IPS-18c (cell line): ENCODE results near the gene ARMH1.
"Not testable (repeated sequence)": the region's sequence is repeated elsewhere in the genome, so short reads cannot be mapped to it uniquely, and the experiment has no call there.

ENCODE experiments used
- H3K4me3 ChIP-seq: 2 replicates; pipeline ENCODE4 v1.7.0; 2013; ENCODE audit warnings: low read depth, mild to moderate bottlenecking, low read length, moderate library complexity; ENCODE audit not compliant: insufficient read depth
- H3K9me3 ChIP-seq: one replicate; pipeline ENCODE4 v1.6.1; 2013; ENCODE audit warnings: mild to moderate bottlenecking, low read length, moderate library complexity; ENCODE audit not compliant: control insufficient read depth, insufficient read depth

ARMH1 gene

DNA sequence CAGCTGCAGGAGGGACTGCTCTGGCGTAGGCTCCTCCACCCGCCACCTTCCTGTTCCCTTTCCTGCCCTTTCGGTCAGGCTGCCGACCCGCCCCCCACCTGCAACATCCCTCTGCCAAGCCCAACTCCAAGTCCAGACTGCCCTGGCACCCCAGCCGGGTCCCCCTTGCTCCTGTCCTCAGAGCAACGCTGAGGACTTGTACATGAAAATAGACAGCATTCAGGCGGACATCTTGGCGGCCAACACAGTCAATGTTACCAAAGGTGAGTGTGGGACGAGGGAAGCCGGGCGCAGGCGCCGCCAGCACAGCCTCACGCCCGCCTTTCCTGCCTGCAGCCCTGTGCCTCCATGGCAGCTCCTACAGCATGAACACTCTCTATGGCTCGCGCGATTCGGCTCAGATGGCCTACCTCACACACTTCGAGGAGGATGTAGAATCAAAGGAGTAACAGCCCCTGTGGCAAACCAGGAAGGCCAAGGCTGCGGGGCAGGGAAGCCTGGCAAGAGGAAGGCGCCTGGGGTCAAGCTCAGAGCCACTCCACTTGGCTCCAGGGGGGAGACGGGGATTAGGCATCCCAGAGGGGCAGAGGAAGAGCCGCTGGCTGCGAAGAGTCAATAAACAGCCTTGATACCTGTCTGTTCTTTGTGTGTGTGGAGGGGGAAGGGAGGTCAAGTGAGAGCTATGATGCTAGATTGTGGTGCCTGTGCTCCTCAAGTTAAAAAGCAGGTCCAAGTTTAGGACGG, 50.6 kb downstream of the ARMH1 start:
- no peak overlapping the region; the same call in 1 of the 2 replicates for H3K4me3 ChIP-seq
- H3K9me3 ChIP-seq = no peaks in the 10 kb centered on the region

DNA sequence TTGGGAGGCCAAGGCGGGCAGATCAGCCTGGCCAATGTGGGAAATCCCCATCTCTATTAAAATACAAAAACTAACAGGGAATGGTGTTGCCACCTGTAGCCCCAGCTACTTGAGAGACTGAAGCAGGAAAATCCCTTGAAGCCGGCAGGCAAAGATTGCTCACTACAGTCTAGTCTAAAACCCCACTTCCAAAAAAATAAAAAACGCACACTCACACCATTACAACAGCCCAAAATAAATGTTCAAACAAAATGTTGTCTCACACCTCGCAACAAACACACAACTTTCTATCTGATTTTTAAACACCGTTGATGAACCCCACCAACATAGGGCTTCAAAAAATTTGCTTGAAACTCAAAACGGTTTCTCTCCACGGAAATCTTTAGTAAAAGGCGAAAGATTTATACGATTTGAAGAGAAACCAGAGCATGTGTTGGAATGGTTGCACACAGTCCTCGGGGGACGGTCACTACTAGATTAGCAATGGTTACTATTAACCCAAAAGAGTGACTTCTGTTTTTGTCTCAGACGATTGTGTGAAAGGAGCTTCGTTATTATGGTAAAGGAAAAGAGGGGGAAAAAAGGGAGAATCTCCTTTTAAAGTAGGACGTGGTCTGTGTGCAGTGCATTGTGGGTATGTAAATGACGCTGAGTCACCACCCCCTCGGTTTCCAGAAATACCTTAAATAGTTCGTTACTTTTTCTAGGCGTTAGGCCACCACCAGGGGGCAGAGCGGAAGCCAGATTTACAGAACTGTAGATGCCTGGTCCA, 56.4 kb downstream of the ARMH1 start, which contains the start of gene RNU5D-1:
RNU5D-1 (minus strand) TSS at position 430 of the 772 bp plus-strand sequence.
- Histone ChIP-seq H3K9me3 (no peaks in the 10 kb centered on the region), H3K4me3 (no peak within 1 kb of the TSS)

GRCh38 chr1:44733365-44733764, 58.9 kb downstream of the ARMH1 start:
- Histone ChIP-seq H3K9me3 (peaks cover 2% of the 10 kb centered on the region), H3K4me3 (no peak overlapping the region)

- Histone ChIP-seq H3K9me3 (peaks cover 2% of the 10 kb centered on the region), H3K4me3 (no peak overlapping the region)
Measured at GRCh38 chr1:44733784-44734183, 59.3 kb downstream of the ARMH1 start.

GRCh38 chr1:44735992-44736391, 61.5 kb downstream of the ARMH1 start:
- Histone ChIP-seq H3K4me3 (no peak overlapping the region), H3K9me3 (peaks cover 2% of the 10 kb centered on the region)

- H3K4me3 ChIP-seq = peak overlapping the region; percentile 85; the same call in 1 of the 2 replicates
- H3K9me3 ChIP-seq = not testable (repeated sequence)
Measured at GRCh38 chr1:44738953-44739306, 64.4 kb downstream of the ARMH1 start.

GRCh38 chr1:44739307-44740178, 65.0 kb downstream of the ARMH1 start, which contains the start of gene KIF2C:
TSS of gene KIF2C (plus strand) at chr1:44739837. CDS start at chr1:44739933, 96 bp downstream.
- H3K9me3 ChIP-seq = peaks cover 2% of the 10 kb centered on the region

DNA sequence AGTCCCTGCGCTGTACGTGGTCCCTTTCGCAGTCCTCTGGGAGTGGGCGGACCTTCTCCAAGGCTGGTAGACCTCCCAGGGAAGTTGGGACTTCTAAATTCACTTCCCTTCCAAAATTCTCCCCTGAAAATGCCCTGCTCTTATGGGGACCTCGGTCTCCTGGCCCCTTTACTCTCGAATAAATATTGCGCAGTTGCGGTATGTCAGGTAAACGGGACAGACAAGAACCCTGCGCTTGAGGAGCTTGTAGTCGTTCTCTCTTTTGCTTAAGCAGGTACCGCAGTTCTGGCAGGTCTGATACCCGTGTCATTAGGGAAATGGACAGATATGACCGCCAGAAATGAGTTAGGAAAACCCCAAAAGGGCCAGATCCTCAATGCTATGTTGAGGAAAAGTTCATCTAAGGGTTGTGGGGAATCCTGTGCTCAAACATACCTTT, 65.7 kb downstream of the ARMH1 start:
- H3K9me3 ChIP-seq = peaks cover 2% of the 10 kb centered on the region
- peak overlapping the region; percentile 85 for H3K4me3 ChIP-seq

More at GRCh38 chr1:44739307-44740178, 65.0 kb downstream of the ARMH1 start, which contains the start of gene KIF2C:
- peak within 1 kb of the TSS; percentile 85 for H3K4me3 ChIP-seq

GRCh38 chr1:44743211-44743610, 68.7 kb downstream of the ARMH1 start:
- H3K4me3 ChIP-seq = no peak overlapping the region
- peaks cover 2% of the 10 kb centered on the region for H3K9me3 ChIP-seq

GRCh38 chr1:44747878-44748277, 73.4 kb downstream of the ARMH1 start:
- Histone ChIP-seq H3K4me3 (no peak overlapping the region), H3K9me3 (no peaks in the 10 kb centered on the region)

DNA sequence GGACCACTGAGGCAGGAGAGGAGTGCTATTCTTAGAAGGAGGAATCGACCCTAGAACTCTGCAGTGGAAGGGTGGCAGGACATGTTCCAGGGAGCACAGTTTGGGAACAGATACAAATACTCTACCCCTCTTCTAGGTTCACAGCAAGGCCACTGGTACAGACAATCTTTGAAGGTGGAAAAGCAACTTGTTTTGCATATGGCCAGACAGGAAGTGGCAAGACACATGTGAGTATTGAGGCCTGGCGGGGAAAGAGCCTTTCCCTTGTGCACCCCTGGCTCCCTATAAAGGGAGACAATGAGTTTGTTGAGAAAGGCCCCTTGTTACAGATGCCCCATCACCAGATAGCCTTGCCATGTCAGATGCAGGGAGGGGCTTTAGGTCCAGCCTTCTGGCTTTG, 82.9 kb downstream of the ARMH1 start:
- no peaks in the 10 kb centered on the region for H3K9me3 ChIP-seq

DNA sequence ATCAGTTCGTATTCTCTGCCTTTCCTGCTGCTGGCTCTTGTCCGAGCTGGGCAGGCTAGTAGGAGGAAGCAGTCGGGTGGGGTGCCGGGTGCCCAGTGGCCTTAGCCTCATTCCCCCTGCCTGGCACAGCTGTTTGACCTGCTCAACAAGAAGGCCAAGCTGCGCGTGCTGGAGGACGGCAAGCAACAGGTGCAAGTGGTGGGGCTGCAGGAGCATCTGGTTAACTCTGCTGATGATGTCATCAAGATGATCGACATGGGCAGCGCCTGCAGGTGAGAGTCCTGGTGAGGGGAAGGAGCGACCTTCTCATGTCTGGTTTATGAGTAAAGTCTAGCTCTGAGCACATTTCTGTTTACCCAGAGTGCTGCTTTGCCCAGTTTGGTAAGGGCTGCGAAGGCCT, 84.6 kb downstream of the ARMH1 start:
- no peaks in the 10 kb centered on the region for H3K9me3 ChIP-seq
- no peak overlapping the region for H3K4me3 ChIP-seq

More for the DNA sequence above, 82.9 kb downstream of the ARMH1 start:
- no peak overlapping the region for H3K4me3 ChIP-seq

DNA sequence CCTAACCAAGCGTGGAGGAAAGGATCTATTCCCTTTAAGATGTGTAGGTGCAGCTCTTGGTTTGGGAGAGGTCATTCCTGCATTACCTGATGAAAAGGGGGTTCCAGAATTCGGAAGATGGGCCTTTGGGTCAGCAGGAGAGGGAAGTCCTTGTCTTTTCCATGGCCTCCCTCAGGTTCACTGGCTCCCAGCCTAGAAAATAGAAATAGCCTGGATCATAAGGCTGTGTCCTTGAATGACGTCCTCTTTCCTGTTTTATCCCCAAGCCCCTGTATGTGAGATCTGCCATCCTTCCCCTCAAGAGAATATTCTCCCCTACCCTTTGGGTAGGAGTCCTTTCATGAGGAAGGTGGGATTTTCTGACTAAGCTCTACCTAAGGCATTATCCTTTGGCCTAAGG, 86.4 kb downstream of the ARMH1 start:
- no peak overlapping the region for H3K4me3 ChIP-seq

DNA sequence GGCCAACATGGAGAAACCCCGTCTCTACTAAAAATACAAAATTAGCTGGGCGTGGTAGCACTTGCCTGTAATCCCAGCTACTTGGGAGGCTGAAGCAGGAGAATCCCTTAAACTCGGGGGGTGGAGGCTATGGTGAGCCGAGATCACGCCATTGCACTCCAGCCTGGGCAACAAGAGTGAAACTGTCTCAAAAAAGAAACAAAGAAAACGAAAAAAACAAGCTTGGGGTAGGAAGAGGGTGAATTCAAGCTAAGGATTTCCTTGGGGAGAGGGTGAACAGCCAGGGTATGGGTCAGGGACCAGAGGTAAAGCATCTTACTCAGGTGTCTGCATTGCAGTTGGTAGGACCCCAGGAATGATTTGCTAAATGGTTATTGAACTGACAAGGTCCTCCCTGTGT, 91.9 kb downstream of the ARMH1 start:
- not testable (repeated sequence) for H3K4me3 ChIP-seq, H3K9me3 ChIP-seq

More for the DNA sequence above, 86.4 kb downstream of the ARMH1 start:
- H3K9me3 ChIP-seq = no peaks in the 10 kb centered on the region
